Thyroid gland (tissue), 4 donors: ENCODE results near the gene MRPL2.

ENCODE experiments used
- POLR2A ChIP-seq, 2 donors: fragments of 450-650 bp; IDR thresholded peaks; one replicate each; pipeline ENCODE4 v1.6.1; 2017; ENCODE audit warnings: antibody characterized with exemption in 2 of 2, mild to moderate bottlenecking in 2 of 2, moderate library complexity in 1 of 2
- TF ChIP-seq, protein P1 (sequence below), 6 experiments: fragments of 200-600 bp in 3 of 6; fragments of 450-650 bp in 3 of 6; sonication (generic) in 3 of 6; IDR thresholded peaks; one replicate each; pipeline ENCODE4 v1.5.1; 2016 to 2019; ENCODE audit warnings: antibody characterized with exemption in 6 of 6, mild to moderate bottlenecking in 2 of 6, inconsistent platforms in 1 of 6, moderate library complexity in 1 of 6

DNA sequence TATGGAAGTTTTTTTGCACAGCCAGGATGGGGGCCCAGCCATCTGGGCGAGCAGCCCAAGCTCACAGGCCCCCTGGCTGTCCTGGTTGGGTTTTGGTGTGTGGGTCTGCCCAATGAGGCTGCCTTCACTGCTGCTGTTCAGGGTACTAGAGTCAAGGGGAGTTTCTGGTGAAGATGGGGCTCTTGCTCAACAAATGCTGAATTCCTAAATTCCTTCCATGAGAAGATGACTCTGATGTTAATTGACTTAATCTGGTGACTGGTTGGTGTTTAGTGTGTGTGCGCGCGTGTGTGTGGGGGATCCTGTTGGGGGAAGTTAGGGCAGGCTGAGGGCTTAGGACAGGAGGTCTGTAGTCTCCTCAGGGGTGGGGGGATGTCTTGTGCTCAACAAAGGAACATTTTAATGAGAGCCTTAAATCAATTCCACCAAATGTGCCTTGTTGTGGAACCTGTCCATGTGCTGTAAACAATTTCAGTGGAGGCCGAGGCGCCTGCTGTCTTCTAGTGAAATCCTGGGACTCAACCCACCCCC lies 18.8 kb upstream of the MRPL2 start:
- TF ChIP-seq, protein P1, sequence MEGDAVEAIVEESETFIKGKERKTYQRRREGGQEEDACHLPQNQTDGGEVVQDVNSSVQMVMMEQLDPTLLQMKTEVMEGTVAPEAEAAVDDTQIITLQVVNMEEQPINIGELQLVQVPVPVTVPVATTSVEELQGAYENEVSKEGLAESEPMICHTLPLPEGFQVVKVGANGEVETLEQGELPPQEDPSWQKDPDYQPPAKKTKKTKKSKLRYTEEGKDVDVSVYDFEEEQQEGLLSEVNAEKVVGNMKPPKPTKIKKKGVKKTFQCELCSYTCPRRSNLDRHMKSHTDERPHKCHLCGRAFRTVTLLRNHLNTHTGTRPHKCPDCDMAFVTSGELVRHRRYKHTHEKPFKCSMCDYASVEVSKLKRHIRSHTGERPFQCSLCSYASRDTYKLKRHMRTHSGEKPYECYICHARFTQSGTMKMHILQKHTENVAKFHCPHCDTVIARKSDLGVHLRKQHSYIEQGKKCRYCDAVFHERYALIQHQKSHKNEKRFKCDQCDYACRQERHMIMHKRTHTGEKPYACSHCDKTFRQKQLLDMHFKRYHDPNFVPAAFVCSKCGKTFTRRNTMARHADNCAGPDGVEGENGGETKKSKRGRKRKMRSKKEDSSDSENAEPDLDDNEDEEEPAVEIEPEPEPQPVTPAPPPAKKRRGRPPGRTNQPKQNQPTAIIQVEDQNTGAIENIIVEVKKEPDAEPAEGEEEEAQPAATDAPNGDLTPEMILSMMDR (IDR thresholded peaks at IDR 0.05): no peak
- TF ChIP-seq POLR2A (IDR thresholded peaks at IDR 0.05): no peak
